ENCODE data around the gene BTF3. TPM values are rescaled to one million over a fixed set of nuclear protein-coding genes. Genes with fewer than 3 reads are reported as not detected.

BTF3 gene
- total and polyA plus RNA-seq, 2 experiments from 2014 or later: 506 to 1,148 TPM

- no peak overlapping the region for H3K4me2 ChIP-seq
- no peaks in the 10 kb centered on the region for H3K36me3 ChIP-seq (ENCODE audit: insufficient read depth)
- H3K4me1 ChIP-seq (ENCODE audit: insufficient read depth): peaks cover 3% of the 10 kb centered on the region; the same call in 1 of the 2 replicates
- no peaks in the 10 kb centered on the region for H3K79me2 ChIP-seq (replicated peaks; ENCODE audit: insufficient read depth)
- Mint-ChIP-seq H3K9me3 (no peaks in the 10 kb centered on the region), H3K4me3 (no peak overlapping the region), H3K27ac (no peak overlapping the region), H3K4me1 (peaks cover 11% of the 10 kb centered on the region; the same call in 1 of the 3 replicates), H3K36me3 (ENCODE audit: low read depth) (no peaks in the 10 kb centered on the region), H3K27me3 (ENCODE audit: insufficient read depth, low read depth, poor library complexity) (no peaks in the 10 kb centered on the region)
- H3K27me3 ChIP-seq (ENCODE audit: insufficient read depth): no peaks in the 10 kb centered on the region
- H4K20me1 ChIP-seq (replicated peaks; ENCODE audit: insufficient read depth): no peaks in the 10 kb centered on the region
- no peak overlapping the region for H3K4me3 ChIP-seq
- no peak overlapping the region for H2AFZ ChIP-seq
- H3K9me2 ChIP-seq (ENCODE audit: insufficient read depth): no peaks in the 10 kb centered on the region
- TF ChIP-seq CTCF (conservative IDR thresholded peaks at IDR 0.05; ENCODE audit: low read depth in 2 of 2) (no peak), ETS1 (IDR thresholded peaks at IDR 0.05) (no peak), ZNF331 (CRISPR knock-in tag; IDR thresholded peaks at IDR 0.05; ENCODE audit: low read depth) (no peak), JUNB (IDR thresholded peaks at IDR 0.05; ENCODE audit: unreplicated experiment) (no peak), EZH2phosphoT487 (IDR thresholded peaks at IDR 0.05; ENCODE audit: unreplicated experiment) (no peak), NANOG (IDR thresholded peaks at IDR 0.05; ENCODE audit: borderline replicate concordance) (no peak)
- DNase-seq (ENCODE audit: low spot score): no peak
- no peak overlapping the region for H3K27ac ChIP-seq (ENCODE audit: low read depth)
- no peaks in the 10 kb centered on the region for H3F3A ChIP-seq (replicated peaks; ENCODE audit: low read depth)
- ATAC-seq: no peak
Measured at GRCh38 chr5:73522989-73523388, 24.7 kb downstream of the BTF3 start.

GRCh38 chr5:73523861-73524260, 25.6 kb downstream of the BTF3 start:
- Histone ChIP-seq H3K79me2 (replicated peaks; ENCODE audit: insufficient read depth) (no peaks in the 10 kb centered on the region), H3K36me3 (ENCODE audit: insufficient read depth) (no peaks in the 10 kb centered on the region), H3K4me3 (no peak overlapping the region), H3F3A (replicated peaks; ENCODE audit: low read depth) (no peaks in the 10 kb centered on the region), H3K9me2 (ENCODE audit: insufficient read depth) (no peaks in the 10 kb centered on the region), H2AFZ (no peak overlapping the region), H3K27me3 (ENCODE audit: insufficient read depth) (no peaks in the 10 kb centered on the region), H3K4me1 (ENCODE audit: insufficient read depth) (peaks cover 10% of the 10 kb centered on the region), H3K27ac (ENCODE audit: low read depth) (no peak overlapping the region), H4K20me1 (replicated peaks; ENCODE audit: insufficient read depth) (no peaks in the 10 kb centered on the region), H3K4me2 (no peak overlapping the region)
- Mint-ChIP-seq H3K36me3 (ENCODE audit: low read depth) (no peaks in the 10 kb centered on the region), H3K27me3 (ENCODE audit: insufficient read depth, low read depth, poor library complexity) (no peaks in the 10 kb centered on the region), H3K4me1 (peaks cover 18% of the 10 kb centered on the region; the same call in 2 of the 3 replicates), H3K27ac (no peak overlapping the region), H3K9me3 (no peaks in the 10 kb centered on the region), H3K4me3 (no peak overlapping the region)
- ATAC-seq (no peak), DNase-seq (ENCODE audit: low spot score) (no peak)
- TF ChIP-seq CREB1 (CRISPR knock-in tag; IDR thresholded peaks at IDR 0.05; ENCODE audit: low read depth): no peak
- TF ChIP-seq REST (IDR thresholded peaks at IDR 0.05; ENCODE audit: unreplicated experiment): no peak
- no peak for TF ChIP-seq ETS1 (IDR thresholded peaks at IDR 0.05)
